Karpas-422 (cell line): Measurements from ENCODE around the gene HS3ST5. TPM values are rescaled to one million over a fixed set of nuclear protein-coding genes. Genes with fewer than 3 reads are reported as not detected.
"Not testable (repeated sequence)": the region's sequence is repeated elsewhere in the genome, so short reads cannot be mapped to it uniquely, and the experiment has no call there.

Source experiments
- DNase-seq: peaks from one replicate; pipeline ENCODE4 v3.0.0-alpha.2; 2015
- H2AFZ ChIP-seq: fragments of 200-600 bp; sonication (generic); 2 replicates; pipeline ENCODE4 v1.6.1; 2014; ENCODE audit warnings: antibody characterized with exemption, low read length, mixed read lengths
- H3K27ac ChIP-seq: fragments of 200-600 bp; sonication (generic); 2 replicates; pipeline ENCODE4 v1.5.1; 2014; ENCODE audit warnings: mild to moderate bottlenecking, low read length, moderate library complexity
- H3K27me3 ChIP-seq: fragments of 200-600 bp; sonication (generic); 2 replicates; pipeline ENCODE4 v1.6.1; 2014; ENCODE audit warnings: low read length, mixed read lengths
- H3K36me3 ChIP-seq: fragments of 200-600 bp; sonication (generic); 2 replicates; pipeline ENCODE4 v1.6.1; 2014; ENCODE audit warnings: low read length, mixed read lengths; ENCODE audit not compliant: insufficient read depth
- H3K4me1 ChIP-seq: fragments of 200-600 bp; sonication (generic); 2 replicates; pipeline ENCODE4 v1.6.1; 2014; ENCODE audit warnings: mild to moderate bottlenecking, low read length, mixed read lengths
- H3K4me2 ChIP-seq: fragments of 200-600 bp; sonication (generic); 2 replicates; pipeline ENCODE4 v1.6.1; 2014; ENCODE audit warnings: low read length, low read depth, mild to moderate bottlenecking; ENCODE audit not compliant: poor library complexity, severe bottlenecking
- H3K4me3 ChIP-seq: fragments of 200-600 bp; sonication (generic); 2 replicates; pipeline ENCODE4 v1.5.1; 2014; ENCODE audit warnings: mild to moderate bottlenecking, antibody characterized with exemption, low read length, mixed read lengths
- H3K79me2 ChIP-seq: fragments of 200-600 bp; sonication (generic); 2 replicates; pipeline ENCODE4 v1.6.1; 2014; ENCODE audit warnings: mild to moderate bottlenecking, low read length, mixed read lengths
- H3K9ac ChIP-seq: fragments of 200-600 bp; sonication (generic); 2 replicates; pipeline ENCODE4 v1.6.0; 2014; ENCODE audit warnings: low read length
- H3K9me2 ChIP-seq: fragments of 200-600 bp; sonication (generic), shearing (Covaris generic); replicated peaks from 2 replicates; pipeline ENCODE4 v1.6.0; 2014; ENCODE audit warnings: mild to moderate bottlenecking, low read length, moderate library complexity; ENCODE audit not compliant: insufficient read depth
- H3K9me3 ChIP-seq: fragments of 300-700, 200-600 bp; sonication (generic); 2 replicates; pipeline ENCODE4 v1.6.1; 2014; ENCODE audit warnings: low read length, mixed read lengths
- H4K20me1 ChIP-seq: fragments of 200-600 bp; sonication (generic); 2 replicates; pipeline ENCODE4 v1.6.1; 2014; ENCODE audit warnings: mild to moderate bottlenecking, antibody characterized with exemption, low read length, low read depth; ENCODE audit not compliant: insufficient read depth
- total RNA-seq: library from RNA; depleted of rRNA; stranded (reverse); fragments of >200 nt; shearing (Covaris generic); gene quantifications from 2 replicates; pipeline ENCODE4 v1.2.3, GENCODE V29; 2014; ENCODE audit warnings: low replicate concordance

The HS3ST5 gene
- total RNA-seq, 1 experiment from 2014 or later, result not detected

- H2AFZ ChIP-seq, result no peak overlapping the region
- no peaks in the 10 kb centered on the region for H4K20me1 ChIP-seq
- no peak overlapping the region for H3K4me3 ChIP-seq
- no peaks in the 10 kb centered on the region for H3K9me3 ChIP-seq
- H3K4me2 ChIP-seq, result no peak overlapping the region
- H3K27me3 ChIP-seq, result no peaks in the 10 kb centered on the region
- no peaks in the 10 kb centered on the region for H3K79me2 ChIP-seq
- H3K27ac ChIP-seq, result no peak overlapping the region
- H3K9ac ChIP-seq, result no peak overlapping the region
- no peak for DNase-seq
- H3K4me1 ChIP-seq, result no peaks in the 10 kb centered on the region
- H3K9me2 ChIP-seq, result no peaks in the 10 kb centered on the region
- no peaks in the 10 kb centered on the region for H3K36me3 ChIP-seq
These were observed 19.0 kb downstream of the HS3ST5 start for GRCh38 chr6:114323784-114324183.

- Histone ChIP-seq H3K9ac (no peak overlapping the region), H3K4me3 (no peak overlapping the region), H2AFZ (no peak overlapping the region), H3K4me2 (no peak overlapping the region), H3K79me2 (no peaks in the 10 kb centered on the region), H4K20me1 (no peaks in the 10 kb centered on the region), H3K27me3 (no peaks in the 10 kb centered on the region), H3K9me3 (no peaks in the 10 kb centered on the region), H3K27ac (no peak overlapping the region), H3K9me2 (no peaks in the 10 kb centered on the region), H3K36me3 (no peaks in the 10 kb centered on the region), H3K4me1 (no peaks in the 10 kb centered on the region)
- no peak for DNase-seq
These were observed 23.1 kb downstream of the HS3ST5 start for GRCh38 chr6:114319749-114320148.

GRCh38 chr6:114315831-114316595 is 26.8 kb downstream of the HS3ST5 start:
- H4K20me1 ChIP-seq, result no peaks in the 10 kb centered on the region

GRCh38 chr6:114313816-114314215 is 29.0 kb downstream of the HS3ST5 start:
- H3K9ac ChIP-seq, H3K27ac ChIP-seq, H3K9me3 ChIP-seq, DNase-seq, H3K9me2 ChIP-seq, H3K4me1 ChIP-seq, H2AFZ ChIP-seq, H3K4me2 ChIP-seq, H4K20me1 ChIP-seq, H3K27me3 ChIP-seq, H3K36me3 ChIP-seq, H3K79me2 ChIP-seq, H3K4me3 ChIP-seq: not testable (repeated sequence)

More at GRCh38 chr6:114315831-114316595, 26.8 kb downstream of the HS3ST5 start:
- no peak overlapping the region for H3K27ac ChIP-seq
- H3K36me3 ChIP-seq, result no peaks in the 10 kb centered on the region
- no peak for DNase-seq
- H3K4me2 ChIP-seq, result no peak overlapping the region
- no peaks in the 10 kb centered on the region for H3K9me3 ChIP-seq
- no peaks in the 10 kb centered on the region for H3K27me3 ChIP-seq
- no peak overlapping the region for H3K4me3 ChIP-seq
- H3K79me2 ChIP-seq, result no peaks in the 10 kb centered on the region
- no peak overlapping the region for H2AFZ ChIP-seq
- H3K4me1 ChIP-seq, result no peaks in the 10 kb centered on the region
- no peaks in the 10 kb centered on the region for H3K9me2 ChIP-seq
- H3K9ac ChIP-seq, result no peak overlapping the region

- Histone ChIP-seq H3K4me3 (no peak overlapping the region), H3K9me2 (no peaks in the 10 kb centered on the region), H3K9ac (no peak overlapping the region), H3K79me2 (no peaks in the 10 kb centered on the region), H3K9me3 (no peaks in the 10 kb centered on the region), H3K27ac (no peak overlapping the region), H3K4me2 (no peak overlapping the region), H3K27me3 (no peaks in the 10 kb centered on the region), H4K20me1 (no peaks in the 10 kb centered on the region), H3K36me3 (no peaks in the 10 kb centered on the region), H2AFZ (no peak overlapping the region), H3K4me1 (no peaks in the 10 kb centered on the region)
- no peak for DNase-seq
These were observed 29.9 kb downstream of the HS3ST5 start for GRCh38 chr6:114312931-114313330.

GRCh38 chr6:114310053-114310452 is 32.8 kb downstream of the HS3ST5 start:
- no peak overlapping the region for H2AFZ ChIP-seq
- no peak overlapping the region for H3K27ac ChIP-seq
- H3K4me3 ChIP-seq, result no peak overlapping the region
- no peak overlapping the region for H3K9ac ChIP-seq
- DNase-seq, result no peak
- no peaks in the 10 kb centered on the region for H3K27me3 ChIP-seq
- no peaks in the 10 kb centered on the region for H3K9me3 ChIP-seq
- H3K9me2 ChIP-seq, result no peaks in the 10 kb centered on the region
- H3K36me3 ChIP-seq, result no peaks in the 10 kb centered on the region
- no peaks in the 10 kb centered on the region for H3K4me1 ChIP-seq
- no peaks in the 10 kb centered on the region for H3K79me2 ChIP-seq
- H4K20me1 ChIP-seq, result no peaks in the 10 kb centered on the region
- no peak overlapping the region for H3K4me2 ChIP-seq

GRCh38 chr6:114304304-114304887 is 38.4 kb downstream of the HS3ST5 start:
- Histone ChIP-seq H3K4me1 (no peaks in the 10 kb centered on the region), H3K9me2 (no peaks in the 10 kb centered on the region), H2AFZ (no peak overlapping the region), H4K20me1 (no peaks in the 10 kb centered on the region), H3K4me3 (no peak overlapping the region), H3K9ac (no peak overlapping the region), H3K4me2 (no peak overlapping the region), H3K79me2 (no peaks in the 10 kb centered on the region), H3K9me3 (no peaks in the 10 kb centered on the region), H3K36me3 (no peaks in the 10 kb centered on the region), H3K27me3 (no peaks in the 10 kb centered on the region), H3K27ac (no peak overlapping the region)
- DNase-seq, result peak; percentile 76

- H3K27ac ChIP-seq, result no peak overlapping the region
- H3K9me3 ChIP-seq, result no peaks in the 10 kb centered on the region
- no peaks in the 10 kb centered on the region for H4K20me1 ChIP-seq
- no peak overlapping the region for H3K9ac ChIP-seq
- DNase-seq, result no peak
- no peaks in the 10 kb centered on the region for H3K36me3 ChIP-seq
- H3K79me2 ChIP-seq, result no peaks in the 10 kb centered on the region
- H3K4me1 ChIP-seq, result no peaks in the 10 kb centered on the region
- no peaks in the 10 kb centered on the region for H3K9me2 ChIP-seq
- H2AFZ ChIP-seq, result no peak overlapping the region
- H3K4me3 ChIP-seq, result no peak overlapping the region
- H3K4me2 ChIP-seq, result no peak overlapping the region
- H3K27me3 ChIP-seq, result no peaks in the 10 kb centered on the region
These were observed 41.1 kb downstream of the HS3ST5 start for GRCh38 chr6:114301596-114302219.
